Measurements from ENCODE around the gene ARHGAP42.

DNA sequence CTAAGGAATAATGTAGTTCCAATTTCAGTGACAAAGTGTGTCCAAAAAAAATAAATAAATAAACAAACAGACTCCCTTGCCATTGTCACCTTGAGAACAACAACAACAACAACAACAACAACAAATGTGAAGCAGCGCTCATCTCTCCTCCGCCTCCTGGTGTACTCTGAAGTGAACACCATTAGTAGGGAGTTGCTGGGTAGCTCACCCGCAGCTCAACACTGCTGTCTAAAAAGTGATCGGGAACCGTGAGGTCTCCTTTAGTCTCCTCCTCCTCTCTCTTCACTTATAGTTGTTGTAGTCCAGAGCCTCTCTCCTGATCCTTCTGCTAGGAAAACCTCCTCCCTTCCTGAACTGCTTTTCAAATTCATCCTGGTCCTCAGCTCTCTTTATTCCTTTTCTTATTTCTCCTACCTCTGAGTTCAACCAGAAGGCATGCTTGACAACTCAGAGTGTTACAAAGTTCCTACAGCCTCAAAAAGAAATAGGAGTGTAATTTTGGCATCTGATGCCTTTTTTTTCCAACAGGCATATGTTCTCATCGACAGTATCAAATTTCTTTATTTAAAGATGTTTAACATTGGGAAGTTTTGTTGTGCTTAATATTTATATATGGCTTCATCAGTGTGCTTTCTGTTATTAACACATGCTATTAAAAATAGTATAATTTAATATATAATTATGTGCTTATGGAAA is 227.5 kb downstream of the ARHGAP42 start:
- TF ChIP-seq POLR2A (IDR thresholded peaks at IDR 0.05; ENCODE audit: low read depth) = no peak
- no peak for TF ChIP-seq POLR2AphosphoS5 (IDR thresholded peaks at IDR 0.05)
- no peak for TF ChIP-seq CTCF (IDR thresholded peaks at IDR 0.05)
- TF ChIP-seq EP300 (IDR thresholded peaks at IDR 0.05) = no peak
